Fibroblast of lung (primary cell): ENCODE data around the gene TNFSF9. TPM values are rescaled to one million over a fixed set of nuclear protein-coding genes. Genes with fewer than 3 reads are reported as not detected.

Experiments used
- DNase-seq, 2 donors: peaks; one replicate each; pipeline versions ENCODE4 v3.0.0 to v3.0.0-alpha.2; 2010; ENCODE audit warnings: low read depth in 2 of 2
- H2AFZ ChIP-seq: 2 replicates; pipeline ENCODE4 v1.5.1; 2012; ENCODE audit warnings: low read length, control low read depth, inconsistent platforms
- H3K27ac ChIP-seq: 2 replicates; pipeline ENCODE4 v1.5.1; 2011; ENCODE audit warnings: low read length, control low read depth; ENCODE audit not compliant: insufficient read depth
- H3K27me3 ChIP-seq: 2 replicates; pipeline ENCODE4 v1.5.1; 2011; ENCODE audit warnings: mild to moderate bottlenecking, low read length; ENCODE audit not compliant: control insufficient read depth, insufficient read depth
- H3K36me3 ChIP-seq: 2 replicates; pipeline ENCODE4 v1.5.1; 2011; ENCODE audit warnings: low read length; ENCODE audit not compliant: control insufficient read depth, insufficient read depth
- H3K4me1 ChIP-seq: 2 replicates; pipeline ENCODE4 v1.5.1; 2011; ENCODE audit warnings: low read length; ENCODE audit not compliant: control insufficient read depth, insufficient read depth; ENCODE audit errors: extremely low read depth
- H3K4me2 ChIP-seq: 2 replicates; pipeline ENCODE4 v1.5.1; 2011; ENCODE audit warnings: low read length, control low read depth; ENCODE audit not compliant: insufficient read depth; ENCODE audit errors: extremely low read depth
- H3K4me3 ChIP-seq, 4 experiments: fragments of 200-600 bp in 1 of 4; sonication (generic) in 1 of 4; replicated peaks in 1 of 4; 2 replicates each; pipeline ENCODE4 v1.5.1; 2011 to 2016; ENCODE audit warnings: low read length in 4 of 4, low read depth in 3 of 4, mild to moderate bottlenecking in 3 of 4, control low read depth in 2 of 4, inconsistent platforms in 1 of 4, mixed read lengths in 1 of 4; ENCODE audit not compliant: insufficient read depth in 1 of 4; ENCODE audit errors: control extremely low read depth in 1 of 4
- H3K79me2 ChIP-seq: 2 replicates; pipeline ENCODE4 v1.5.1; 2012; ENCODE audit warnings: mild to moderate bottlenecking, low read length, inconsistent platforms; ENCODE audit not compliant: control insufficient read depth, insufficient read depth
- H3K9ac ChIP-seq: 2 replicates; pipeline ENCODE4 v1.5.1; 2011; ENCODE audit warnings: mild to moderate bottlenecking, low read length, control low read depth; ENCODE audit not compliant: insufficient read depth
- H3K9me3 ChIP-seq: 2 replicates; pipeline ENCODE4 v1.5.1; 2012; ENCODE audit warnings: low read depth, low read length; ENCODE audit not compliant: control insufficient read depth, insufficient read depth
- H4K20me1 ChIP-seq: 2 replicates; pipeline ENCODE4 v1.5.1; 2011; ENCODE audit warnings: low read length; ENCODE audit not compliant: control insufficient read depth, insufficient read depth; ENCODE audit errors: extremely low read depth
- EZH2 ChIP-seq: IDR thresholded peaks from 2 replicates; pipeline ENCODE4 v1.5.1; 2012; ENCODE audit warnings: low read length, control low read depth, mild to moderate bottlenecking; ENCODE audit errors: missing control alignments
- polyA plus RNA-seq, 2 donors: library from polyadenylated mRNA; depleted of rRNA in 1 of 2; stranded (reverse) in 1 of 2; unstranded in 1 of 2; fragments of >200 nt; gene quantifications; 2 replicates each; pipeline ENCODE4 v1.2.1, GENCODE V29; 2011 to 2012; ENCODE audit warnings: missing spikeins in 1 of 2
- total RNA-seq: library from RNA; depleted of rRNA; stranded (reverse); fragments of >200 nt; gene quantifications from 2 replicates; pipeline ENCODE4 v1.2.1, GENCODE V29; 2014
- TF ChIP-seq, protein P1 (sequence below), 2 donors: IDR thresholded peaks in 1 of 2; conservative IDR thresholded peaks in 1 of 2; 1 replicate in 1 of 2; 2 replicates in 1 of 2; pipeline ENCODE4 v1.5.1; 2011 to 2012; ENCODE audit warnings: low read length in 2 of 2, control low read depth in 1 of 2, inconsistent platforms in 1 of 2, low read depth in 1 of 2, mild to moderate bottlenecking in 1 of 2

The TNFSF9 gene
- total and polyA plus RNA-seq, 2 donors (not counting 1 experiment from before 2014, with no cell fraction given): 0.22 to 0.66 TPM

- Histone ChIP-seq H3K36me3 (no peaks in the 10 kb centered on the region), H3K4me1 (no peaks in the 10 kb centered on the region), H3K79me2 (no peaks in the 10 kb centered on the region), H2AFZ (no peak overlapping the region), H3K9me3 (no peaks in the 10 kb centered on the region), H3K27me3 (no peaks in the 10 kb centered on the region), H3K27ac (no peak overlapping the region), H3K9ac (no peak overlapping the region), H3K4me3 (no peak overlapping the region), H3K4me2 (no peak overlapping the region), H4K20me1 (no peaks in the 10 kb centered on the region)
- no peak for DNase-seq
- no peak for TF ChIP-seq EZH2
- TF ChIP-seq, protein P1, sequence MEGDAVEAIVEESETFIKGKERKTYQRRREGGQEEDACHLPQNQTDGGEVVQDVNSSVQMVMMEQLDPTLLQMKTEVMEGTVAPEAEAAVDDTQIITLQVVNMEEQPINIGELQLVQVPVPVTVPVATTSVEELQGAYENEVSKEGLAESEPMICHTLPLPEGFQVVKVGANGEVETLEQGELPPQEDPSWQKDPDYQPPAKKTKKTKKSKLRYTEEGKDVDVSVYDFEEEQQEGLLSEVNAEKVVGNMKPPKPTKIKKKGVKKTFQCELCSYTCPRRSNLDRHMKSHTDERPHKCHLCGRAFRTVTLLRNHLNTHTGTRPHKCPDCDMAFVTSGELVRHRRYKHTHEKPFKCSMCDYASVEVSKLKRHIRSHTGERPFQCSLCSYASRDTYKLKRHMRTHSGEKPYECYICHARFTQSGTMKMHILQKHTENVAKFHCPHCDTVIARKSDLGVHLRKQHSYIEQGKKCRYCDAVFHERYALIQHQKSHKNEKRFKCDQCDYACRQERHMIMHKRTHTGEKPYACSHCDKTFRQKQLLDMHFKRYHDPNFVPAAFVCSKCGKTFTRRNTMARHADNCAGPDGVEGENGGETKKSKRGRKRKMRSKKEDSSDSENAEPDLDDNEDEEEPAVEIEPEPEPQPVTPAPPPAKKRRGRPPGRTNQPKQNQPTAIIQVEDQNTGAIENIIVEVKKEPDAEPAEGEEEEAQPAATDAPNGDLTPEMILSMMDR (conservative IDR thresholded peaks at IDR 0.05 in 1 of 2, IDR thresholded peaks at IDR 0.05 in 1 of 2; ENCODE audit: low read depth in 1 of 2, low read length in 2 of 2): no peak
Measured at GRCh38 chr19:6571167-6571566, 40.3 kb downstream of the TNFSF9 start.

GRCh38 chr19:6572217-6572616 lies 41.4 kb downstream of the TNFSF9 start:
- no peak for DNase-seq
- H3K9ac ChIP-seq: no peak overlapping the region
- H3K4me3 ChIP-seq: no peak overlapping the region
- TF ChIP-seq, protein P1 (conservative IDR thresholded peaks at IDR 0.05 in 1 of 2, IDR thresholded peaks at IDR 0.05 in 1 of 2; ENCODE audit: low read depth in 1 of 2, low read length in 2 of 2): no peak
- no peak for TF ChIP-seq EZH2
- H3K79me2 ChIP-seq: no peaks in the 10 kb centered on the region
- H3K36me3 ChIP-seq: no peaks in the 10 kb centered on the region
- no peak overlapping the region for H3K27ac ChIP-seq
- H3K27me3 ChIP-seq: no peaks in the 10 kb centered on the region
- no peaks in the 10 kb centered on the region for H3K9me3 ChIP-seq
- H3K4me2 ChIP-seq: no peak overlapping the region
- no peaks in the 10 kb centered on the region for H4K20me1 ChIP-seq
- H2AFZ ChIP-seq: no peak overlapping the region
- H3K4me1 ChIP-seq: no peaks in the 10 kb centered on the region

GRCh38 chr19:6573350-6573749 lies 42.5 kb downstream of the TNFSF9 start:
- no peaks in the 10 kb centered on the region for H3K27me3 ChIP-seq
- H3K9ac ChIP-seq: no peak overlapping the region
- H3K27ac ChIP-seq: no peak overlapping the region
- H3K9me3 ChIP-seq: no peaks in the 10 kb centered on the region
- no peak overlapping the region for H3K4me3 ChIP-seq
- H2AFZ ChIP-seq: no peak overlapping the region
- no peak for DNase-seq
- no peaks in the 10 kb centered on the region for H3K79me2 ChIP-seq
- H3K4me1 ChIP-seq: no peaks in the 10 kb centered on the region
- no peaks in the 10 kb centered on the region for H3K36me3 ChIP-seq
- no peaks in the 10 kb centered on the region for H4K20me1 ChIP-seq
- TF ChIP-seq, protein P1 (conservative IDR thresholded peaks at IDR 0.05 in 1 of 2, IDR thresholded peaks at IDR 0.05 in 1 of 2; ENCODE audit: low read depth in 1 of 2, low read length in 2 of 2): no peak
- TF ChIP-seq EZH2: no peak
- H3K4me2 ChIP-seq: no peak overlapping the region
